ENCODE data around the gene RTL10.

GRCh38 chr22:19834599-19834998 is 20.1 kb downstream of the RTL10 start:
- TF ChIP-seq CTCF (IDR thresholded peaks at IDR 0.05; ENCODE audit: low read depth, low read length) (no peak), POLR2A (IDR thresholded peaks at IDR 0.05; ENCODE audit: extremely low read depth, insufficient read length) (no peak), MYC (IDR thresholded peaks at IDR 0.05; ENCODE audit: low read depth, low read length) (no peak)

All from NB4 (cell line).